Renal cortex interstitium (tissue), 11 donors: ENCODE results near the gene LMX1B. TPM values are rescaled to one million over a fixed set of nuclear protein-coding genes. Genes with fewer than 3 reads are reported as not detected.

Experiments
- DNase-seq, 11 donors: peaks; one replicate each; pipeline ENCODE4 v3.0.0-alpha.2; 2013; ENCODE audit warnings: low read depth in 9 of 11, low spot score in 4 of 11; ENCODE audit errors: extremely low read depth in 1 of 11
- polyA plus RNA-seq, 3 donors: library from polyadenylated mRNA; unstranded; fragments of 120-200 nt; gene quantifications; one replicate each; pipeline ENCODE4 v1.2.1, GENCODE V29; 2013; ENCODE audit not compliant: insufficient read length in 3 of 3

The LMX1B gene
- polyA plus RNA-seq, 3 donors, result 15.9 to 20.5 (median 19.2) TPM

DNA sequence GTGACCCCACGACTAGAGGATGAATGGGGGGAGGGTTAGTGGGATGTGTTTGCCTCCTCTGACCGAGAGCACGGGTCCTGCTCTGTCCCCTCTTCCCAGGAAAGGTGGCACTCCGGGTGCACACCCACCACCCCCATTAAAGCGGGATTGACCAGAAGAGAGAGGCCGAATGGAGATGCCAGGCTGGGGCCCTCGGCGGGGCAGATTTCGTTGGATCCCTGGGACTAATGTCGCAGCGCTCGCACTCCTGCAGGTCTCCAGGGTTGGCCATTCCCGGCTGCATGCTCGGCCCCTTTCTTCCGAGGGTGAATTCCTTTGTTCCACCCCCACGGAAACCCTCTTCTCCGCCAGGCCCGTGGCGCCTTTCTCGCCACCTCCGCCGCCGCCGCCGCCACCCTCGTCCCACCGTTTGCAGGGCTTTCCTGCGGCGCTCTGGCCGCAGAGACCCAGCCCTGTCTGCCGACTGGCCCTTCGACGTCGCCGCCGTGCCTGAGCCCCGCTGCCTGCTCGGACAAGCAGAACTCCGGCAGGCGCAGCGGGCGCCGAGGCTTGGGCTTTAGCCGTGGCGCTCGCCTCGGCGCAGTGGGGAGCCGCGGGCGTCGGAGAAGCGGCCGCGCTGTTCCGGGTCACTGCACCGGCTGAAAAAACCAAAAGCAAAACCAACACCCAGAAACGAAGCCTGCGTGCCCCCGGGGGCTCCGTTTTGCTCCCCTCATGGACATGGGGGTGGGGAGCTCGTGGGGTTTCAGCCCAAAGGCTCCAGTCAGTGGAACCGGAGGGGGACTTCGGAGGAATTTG is 11.8 kb downstream of the LMX1B start:
- no peak for DNase-seq

DNA sequence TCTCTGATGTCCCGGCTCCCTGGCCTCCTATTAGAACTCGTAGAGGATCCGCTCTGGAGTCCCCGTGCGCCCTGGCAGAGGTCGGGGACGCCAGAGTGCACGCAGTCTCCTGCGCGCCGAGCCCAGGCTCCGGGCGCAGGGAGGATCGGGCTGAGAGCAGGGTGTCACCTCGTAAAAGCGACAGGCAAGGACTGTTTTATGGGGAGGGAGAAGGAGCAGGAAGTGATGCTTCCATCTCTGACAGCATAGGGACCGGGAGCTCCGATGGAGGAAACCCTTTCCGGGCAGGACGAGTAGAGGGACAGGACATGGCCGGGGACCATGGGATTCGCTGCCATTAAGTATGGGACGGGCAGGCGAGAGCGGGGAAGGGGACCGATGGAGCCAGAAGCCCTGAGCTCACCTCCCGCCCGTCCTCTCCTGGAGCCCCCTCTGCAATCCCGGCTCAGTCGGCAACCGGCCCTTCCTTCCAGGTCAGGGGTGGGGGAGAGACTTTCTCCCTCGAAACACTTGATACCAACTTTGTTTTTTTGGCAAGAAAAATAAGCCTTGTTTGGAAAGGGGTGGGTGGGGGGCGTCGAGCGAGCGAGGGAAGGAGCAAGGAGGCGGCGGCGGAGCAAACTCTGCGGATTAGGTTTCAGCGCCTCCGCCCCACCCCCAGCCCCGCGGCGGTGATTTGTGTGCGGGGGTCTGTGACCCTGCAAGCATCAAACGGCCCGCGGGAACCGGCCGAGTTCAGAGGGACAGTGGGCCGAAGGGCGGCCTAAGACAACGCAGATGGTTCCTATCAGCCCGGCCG is 12.6 kb downstream of the LMX1B start:
- DNase-seq, result peak in 4 of 11 donors; percentile 60 to 76 (median 69)

DNA sequence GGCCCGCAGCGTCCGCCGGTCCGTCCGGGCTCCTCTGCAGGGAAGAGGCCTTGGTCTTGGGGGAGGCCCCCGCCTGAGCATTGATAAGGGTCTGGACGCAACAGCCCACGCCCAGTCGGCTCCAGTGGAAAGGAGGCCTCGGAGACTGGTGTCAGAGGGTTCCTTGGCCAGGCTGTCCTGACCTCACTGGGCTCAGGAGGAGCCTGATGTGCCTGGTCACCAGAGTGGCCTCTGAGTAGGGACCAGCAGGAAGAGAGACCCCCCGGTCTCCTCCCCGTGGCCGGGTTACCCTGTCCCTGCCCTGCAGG is 13.2 kb downstream of the LMX1B start:
- no peak for DNase-seq

- DNase-seq, result no peak
Measured at GRCh38 chr9:126628146-126628545, 14.4 kb downstream of the LMX1B start.

DNA sequence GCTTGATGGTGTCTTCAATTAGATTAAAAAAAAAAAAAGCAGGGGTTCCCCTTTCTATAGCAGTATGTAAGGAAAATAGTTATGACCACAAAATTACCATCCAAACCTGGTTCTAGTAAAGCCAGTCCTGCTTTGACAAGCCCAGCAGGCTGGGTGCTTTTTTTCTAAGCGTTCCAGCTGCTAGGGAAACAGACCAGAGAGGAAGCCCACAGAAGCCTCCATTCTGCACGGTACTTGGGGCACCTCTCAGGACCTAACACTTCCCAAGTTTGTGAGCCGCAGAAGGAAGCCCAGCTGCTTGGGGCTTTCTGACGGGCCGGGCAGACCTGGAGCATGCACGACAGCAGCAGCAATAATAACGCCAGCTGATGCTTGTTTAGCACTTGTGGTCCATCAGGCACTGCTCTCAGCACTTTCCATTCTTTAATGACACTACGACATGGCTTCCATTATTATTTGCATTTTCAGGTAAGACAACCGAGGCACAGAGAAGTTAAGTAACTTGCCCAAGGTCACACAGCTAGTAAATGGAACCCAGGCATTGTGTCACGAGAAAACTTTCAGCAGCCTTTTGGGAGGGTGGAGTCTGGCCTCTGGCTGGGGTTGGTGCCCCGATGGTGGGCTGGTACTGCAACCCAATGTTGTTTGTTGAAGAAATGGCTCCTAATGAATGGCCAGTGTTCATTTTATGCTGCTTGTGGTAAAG is 15.4 kb downstream of the LMX1B start:
- DNase-seq, result no peak

GRCh38 chr9:126630458-126631237 is 16.9 kb downstream of the LMX1B start:
- DNase-seq, result no peak

DNA sequence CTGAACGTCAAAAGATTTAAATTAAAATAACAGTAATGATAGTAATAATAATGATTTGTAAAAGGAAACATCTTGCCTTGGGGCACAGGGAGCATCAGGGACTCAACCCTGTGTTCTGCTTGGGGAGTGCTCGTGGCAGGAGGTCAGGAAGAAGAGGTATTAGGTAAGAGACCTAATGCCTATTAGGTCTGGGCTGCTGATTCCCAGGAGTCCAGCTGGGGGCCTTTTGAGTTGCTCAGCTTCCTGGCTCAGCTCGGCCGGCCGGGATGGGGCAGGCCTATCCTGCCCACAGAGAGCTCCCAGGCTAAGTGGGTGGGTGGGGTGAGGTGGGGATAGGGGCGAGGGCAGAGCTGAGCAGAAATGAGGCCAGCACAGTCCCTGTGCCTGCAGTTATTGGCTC is 17.5 kb downstream of the LMX1B start:
- no peak for DNase-seq

DNA sequence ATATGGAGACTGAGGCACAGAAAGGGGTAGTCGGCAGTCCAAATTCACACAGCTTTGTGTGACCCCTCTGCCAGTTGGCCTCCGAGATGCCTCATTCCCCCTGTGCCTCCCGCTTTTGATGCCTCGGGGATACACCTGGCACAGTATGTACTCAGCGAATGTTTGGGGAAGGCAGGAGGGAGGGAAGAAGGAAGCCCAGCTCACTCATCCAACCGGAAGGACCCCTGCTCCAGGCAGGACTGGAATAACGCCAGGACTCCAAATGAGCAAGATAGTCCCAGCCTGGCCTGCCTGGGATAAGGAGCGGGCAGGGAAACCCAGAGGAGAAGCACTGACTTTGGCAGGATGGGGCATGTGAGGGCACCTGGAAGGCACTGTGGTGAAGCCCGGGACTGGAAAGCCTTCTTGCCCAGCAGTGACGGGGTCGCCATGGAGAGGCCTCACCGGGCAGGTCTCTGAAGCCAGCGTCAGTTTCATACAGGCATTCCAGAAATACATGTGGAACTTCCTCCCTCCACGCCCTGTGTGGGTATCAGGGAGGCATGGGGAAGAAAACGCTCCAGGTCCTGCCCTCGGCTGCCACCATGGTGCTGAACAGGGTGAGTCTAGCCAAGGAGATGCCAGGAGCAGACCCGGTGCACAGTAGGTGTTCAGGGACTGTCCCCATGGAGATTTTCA is 20.3 kb downstream of the LMX1B start:
- DNase-seq, result no peak

DNA sequence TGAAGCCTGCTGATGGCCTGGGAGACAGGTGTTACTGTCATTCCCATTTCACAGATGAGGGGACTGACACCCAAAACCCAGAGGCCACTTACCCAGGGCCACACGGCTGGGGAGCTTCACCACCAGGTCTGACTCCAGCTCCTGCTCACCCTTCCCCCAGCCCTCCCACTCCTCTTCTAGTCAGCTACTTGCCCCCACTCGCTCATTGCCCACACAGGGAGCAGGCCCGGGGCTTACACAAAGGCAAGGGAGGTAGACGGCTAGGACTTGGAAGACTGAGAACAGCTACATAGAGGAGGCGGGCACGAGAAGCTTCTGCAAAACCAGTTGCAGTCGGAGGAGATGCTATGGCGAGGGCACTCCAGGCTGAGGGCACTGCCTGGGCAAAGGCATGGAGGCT is 21.3 kb downstream of the LMX1B start:
- no peak for DNase-seq

DNA sequence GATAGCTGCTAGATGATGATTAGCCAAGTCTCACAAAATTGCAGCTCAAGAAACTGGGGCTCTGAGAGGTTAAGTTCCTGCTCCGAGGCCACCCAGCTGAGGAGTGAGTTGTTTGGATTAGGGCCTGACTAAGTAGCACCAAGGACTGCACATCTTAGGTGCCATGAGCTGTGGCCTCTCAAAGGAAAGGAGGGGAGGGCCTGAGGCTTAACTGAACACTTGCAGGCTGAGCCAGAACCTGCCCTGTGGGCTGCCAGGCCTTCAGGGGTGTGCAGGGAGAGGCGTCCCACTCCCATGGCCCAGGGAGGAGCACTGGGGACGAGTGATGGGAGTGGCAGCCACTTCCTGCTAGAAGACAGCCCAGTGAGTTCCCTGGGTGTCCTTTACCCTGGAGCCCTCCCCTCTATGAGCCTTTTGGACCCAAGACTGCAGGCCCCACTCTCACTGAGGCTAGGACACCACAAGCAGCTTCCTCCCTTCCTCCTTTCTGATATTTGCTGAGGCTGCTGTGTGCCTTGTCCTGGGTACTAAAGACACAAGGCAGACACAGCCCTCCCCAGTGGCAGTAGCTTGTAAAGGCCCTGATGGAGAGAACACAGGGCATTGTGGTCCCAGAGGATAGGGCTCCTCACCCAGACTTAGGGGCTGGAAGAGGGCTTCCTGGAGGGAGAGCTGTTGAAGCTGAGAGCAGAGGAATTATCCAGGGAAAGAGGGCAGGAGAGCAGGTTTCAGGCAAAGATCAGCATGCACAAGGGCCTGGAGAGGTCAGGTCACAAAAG is 22.1 kb downstream of the LMX1B start:
- no peak for DNase-seq

- no peak for DNase-seq
Measured at GRCh38 chr9:126636983-126637798, 23.5 kb downstream of the LMX1B start.

- DNase-seq, result no peak
Measured at GRCh38 chr9:126638571-126639132, 24.9 kb downstream of the LMX1B start.

DNA sequence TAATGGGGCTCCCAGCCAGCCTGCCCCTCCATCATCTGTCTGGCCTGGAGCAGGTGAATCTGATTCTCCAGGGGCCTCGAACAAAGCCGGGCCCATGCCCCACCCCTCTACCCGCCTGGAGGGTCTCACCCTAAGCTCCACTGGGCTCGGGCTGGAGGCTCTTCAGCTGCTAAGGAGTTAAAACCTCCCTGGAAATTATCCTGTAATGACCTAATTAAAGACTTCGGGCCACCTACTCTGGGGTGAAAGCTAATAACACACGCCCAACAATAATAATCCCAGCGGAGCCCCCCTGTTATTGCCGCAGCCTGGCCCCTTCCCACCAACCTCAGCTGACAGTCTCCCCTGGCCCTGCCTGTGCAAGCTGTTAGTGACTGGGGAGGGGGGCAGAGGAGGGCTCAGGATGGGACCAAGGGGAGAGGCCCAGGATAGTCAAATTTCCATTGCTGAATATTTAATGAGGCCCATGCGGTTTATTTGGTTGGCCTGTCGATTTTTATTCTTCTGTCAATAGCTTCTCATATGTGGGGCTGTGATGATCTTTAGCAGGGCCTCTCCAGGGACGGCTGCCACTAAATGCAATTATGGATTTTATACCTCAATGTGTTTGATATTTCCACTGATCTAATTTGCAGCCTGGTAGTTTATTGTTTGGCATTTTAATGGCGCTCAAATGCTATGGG is 25.7 kb downstream of the LMX1B start:
- no peak for DNase-seq

DNA sequence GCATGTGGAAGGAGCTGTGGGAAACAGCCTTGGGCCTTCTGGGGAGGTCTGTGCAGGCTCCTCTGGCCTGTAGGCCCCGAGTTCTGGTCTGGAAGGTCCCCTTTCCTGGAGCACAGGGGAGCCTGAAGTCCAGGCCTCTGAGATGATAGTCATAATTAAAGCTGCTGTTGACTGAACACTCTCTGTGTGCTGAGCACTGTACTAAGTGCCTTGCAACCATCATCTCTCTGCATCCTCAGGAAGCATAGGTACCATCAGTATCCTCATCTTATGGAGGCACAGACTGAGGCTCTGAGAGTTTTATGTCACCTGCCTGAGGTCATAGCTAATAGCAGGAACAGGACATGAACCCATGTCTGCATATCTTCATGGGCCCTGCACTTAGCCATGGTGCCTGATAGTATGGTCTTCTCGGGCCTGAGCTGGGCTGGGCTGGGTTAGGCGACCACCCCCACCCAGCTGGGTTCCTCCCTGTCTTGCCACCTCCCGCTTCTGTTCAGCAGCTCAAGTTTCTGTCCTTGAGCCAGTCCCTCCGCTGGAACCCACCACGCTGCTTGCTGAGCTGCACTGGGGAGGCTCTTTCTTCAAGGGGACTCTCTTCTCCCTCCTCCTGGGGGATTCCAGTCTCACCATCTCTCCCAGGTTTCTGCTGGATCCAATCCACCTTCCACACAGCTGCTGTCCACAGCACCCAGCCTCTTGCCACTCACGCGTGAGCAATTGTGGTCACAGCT is 27.6 kb downstream of the LMX1B start:
- DNase-seq, result no peak

GRCh38 chr9:126642010-126642744 is 28.4 kb downstream of the LMX1B start:
- no peak for DNase-seq
